ENCODE results near the gene ZNF18.
"Not testable (repeated sequence)": the region's sequence is repeated elsewhere in the genome, so short reads cannot be mapped to it uniquely, and the experiment has no call there.

GRCh38 chr17:11949571-11949970 lies 47.7 kb downstream of the ZNF18 start:
- not testable (repeated sequence) for TF ChIP-seq TAF1, POLR2A, SPI1 (IDR thresholded peaks at IDR 0.05; ENCODE audit: low read depth, low read length)

Data from GM12891 (cell line).